AG20443 (cell line): Measurements from ENCODE around the gene ZNF816.
"Not testable (repeated sequence)": the region's sequence is repeated elsewhere in the genome, so short reads cannot be mapped to it uniquely, and the experiment has no call there.

Experiments used
- DNase-seq: peaks from one replicate; pipeline ENCODE4 v3.0.0; 2012; ENCODE audit warnings: low spot score, mixed read lengths

The ZNF816 gene

GRCh38 chr19:52924641-52925040 lies 38.0 kb downstream of the ZNF816 start:
- DNase-seq, result not testable (repeated sequence)

DNA sequence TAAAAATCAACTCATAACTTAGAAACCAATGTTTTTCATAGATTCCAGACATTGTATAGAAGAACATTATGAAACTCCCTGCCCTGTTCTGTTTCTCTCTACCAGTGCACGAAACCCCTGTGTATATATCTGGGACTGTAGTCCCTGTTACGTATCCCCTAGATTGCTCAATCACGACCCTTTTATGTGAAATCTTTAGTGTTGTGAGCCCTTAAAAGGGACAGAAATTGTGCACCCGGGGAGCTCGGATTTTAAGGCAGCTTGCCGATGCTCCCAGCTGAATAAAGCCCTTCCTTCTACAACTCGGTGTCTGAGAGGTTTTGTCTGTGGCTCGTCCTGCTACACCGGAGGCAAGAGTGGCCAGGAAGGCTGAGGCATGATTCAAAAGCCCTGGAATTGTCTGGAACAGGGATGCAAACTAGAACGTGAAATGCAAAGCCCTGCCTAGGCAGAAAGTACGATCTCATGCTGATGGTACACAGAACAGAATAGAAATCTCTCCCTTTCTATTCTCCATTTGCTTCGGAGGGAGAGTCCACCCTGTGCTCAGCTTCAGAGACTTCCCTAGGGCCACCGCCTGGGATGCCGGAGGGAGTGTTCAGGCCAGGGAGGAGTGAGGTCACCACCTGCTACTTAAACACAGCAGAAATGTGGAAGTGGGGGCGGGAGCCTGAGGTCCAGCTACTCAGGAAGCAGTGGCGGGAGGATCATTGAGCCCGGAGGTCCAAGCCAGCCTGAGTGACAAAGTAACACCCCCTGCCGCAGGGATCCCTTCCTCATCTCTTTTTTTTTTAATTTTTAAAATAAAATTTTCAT lies 38.7 kb downstream of the ZNF816 start:
- peak; percentile 28 for DNase-seq

- peak; percentile 92 for DNase-seq
Observed at GRCh38 chr19:52922841-52923777, 39.6 kb downstream of the ZNF816 start, which contains the start of gene ZNF888. Gene ZNF888, minus strand, starts transcription at chr19:52923428. Its CDS starts 5,555 bp downstream, at chr19:52917873.

DNA sequence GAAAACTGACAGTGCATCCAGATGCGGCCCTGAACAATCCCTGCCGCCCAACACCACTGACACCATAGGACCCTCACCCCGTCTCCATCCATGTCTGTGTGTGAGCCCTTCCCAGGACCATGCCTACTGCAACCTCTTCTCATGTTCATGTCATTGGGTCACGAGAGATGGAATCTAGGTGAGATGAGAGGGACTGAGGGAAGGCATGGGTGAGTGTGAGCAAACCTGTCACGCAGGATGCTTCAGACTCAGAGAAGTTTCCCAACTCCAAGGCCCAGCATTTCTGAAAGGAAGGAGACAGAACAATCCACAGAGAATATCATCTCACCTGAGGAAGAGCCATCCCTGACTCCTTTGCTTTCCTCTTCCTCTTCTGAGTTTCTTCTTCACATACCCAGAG lies 45.1 kb downstream of the ZNF816 start:
- no peak for DNase-seq

DNA sequence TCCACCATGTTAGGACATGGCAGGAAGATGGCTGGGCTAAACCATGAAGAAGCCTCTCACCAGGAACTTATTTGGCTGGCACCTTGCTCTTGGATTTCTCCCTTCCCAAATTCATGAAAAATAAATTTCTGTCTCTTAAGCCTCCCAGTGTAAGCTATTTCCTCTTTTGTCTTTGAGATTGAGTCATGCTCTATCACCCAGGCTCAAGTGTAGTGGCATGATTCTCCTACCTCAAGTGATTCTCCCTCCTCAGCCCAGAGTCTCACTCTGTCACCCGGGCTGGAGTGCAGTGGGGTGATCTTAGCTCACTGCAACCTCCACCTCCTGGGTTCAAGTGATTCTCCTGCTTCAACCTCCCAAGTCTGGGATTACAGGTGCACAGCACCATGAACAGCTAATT lies 52.0 kb downstream of the ZNF816 start:
- no peak for DNase-seq

- not testable (repeated sequence) for DNase-seq
Observed at GRCh38 chr19:52904052-52904780, 58.5 kb downstream of the ZNF816 start.

DNA sequence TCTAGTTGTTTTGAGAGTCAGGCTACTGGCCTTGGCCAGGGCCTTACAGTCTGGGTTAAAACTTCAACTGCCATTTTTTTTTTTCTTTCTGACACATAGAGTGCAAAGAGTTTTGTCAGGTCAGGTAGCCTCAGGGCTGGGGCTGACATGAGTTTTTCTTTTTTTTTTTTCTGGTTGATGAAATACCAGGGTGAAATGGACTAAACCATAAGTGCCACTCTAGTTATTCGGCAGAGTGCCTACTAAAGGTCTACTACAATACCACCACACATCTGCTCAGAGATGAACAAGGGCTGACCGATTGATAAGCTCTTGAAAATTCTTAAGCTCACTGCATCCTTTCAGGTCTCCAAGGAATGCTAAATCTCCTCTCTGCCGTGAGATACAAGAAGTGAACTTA lies 60.8 kb downstream of the ZNF816 start:
- no peak for DNase-seq
